ENCODE results near the gene PHGDH.

Gene PHGDH

GRCh38 chr1:119752592-119752991 is 40.9 kb downstream of the PHGDH start:
- no peak for DNase-seq (ENCODE audit: insufficient read length, low spot score)
- FAIRE-seq: no peak

- FAIRE-seq (no peak), DNase-seq (ENCODE audit: insufficient read length, low spot score) (no peak)
These were observed 46.9 kb downstream of the PHGDH start for GRCh38 chr1:119758584-119758983.

- FAIRE-seq (no peak), DNase-seq (ENCODE audit: insufficient read length, low spot score) (no peak)
These were observed 50.7 kb downstream of the PHGDH start for GRCh38 chr1:119762409-119762808.

GRCh38 chr1:119762953-119763352 is 51.2 kb downstream of the PHGDH start:
- DNase-seq (ENCODE audit: insufficient read length, low spot score): no peak
- FAIRE-seq: no peak

- DNase-seq (ENCODE audit: insufficient read length, low spot score): no peak
- FAIRE-seq: no peak
These were observed 52.5 kb downstream of the PHGDH start for GRCh38 chr1:119764220-119764619.

GRCh38 chr1:119766374-119766794 is 54.6 kb downstream of the PHGDH start:
- FAIRE-seq (no peak), DNase-seq (ENCODE audit: insufficient read length, low spot score) (no peak)

- DNase-seq (ENCODE audit: insufficient read length, low spot score) (no peak), FAIRE-seq (no peak)
These were observed 55.8 kb downstream of the PHGDH start for GRCh38 chr1:119767486-119767885.

- FAIRE-seq: no peak
- no peak for DNase-seq (ENCODE audit: insufficient read length, low spot score)
These were observed 57.0 kb downstream of the PHGDH start, which contains the start of gene HMGCS2 for GRCh38 chr1:119768778-119769177. HMGCS2 (minus strand) TSS chr1:119768905; CDS start chr1:119768844, 61 bp downstream.

GRCh38 chr1:119771016-119771415 is 59.3 kb downstream of the PHGDH start:
- no peak for DNase-seq (ENCODE audit: insufficient read length, low spot score)
- no peak for FAIRE-seq

- DNase-seq (ENCODE audit: insufficient read length, low spot score) (no peak), FAIRE-seq (no peak)
These were observed 60.0 kb downstream of the PHGDH start for GRCh38 chr1:119771770-119772169.

GRCh38 chr1:119772298-119772697 is 60.6 kb downstream of the PHGDH start:
- FAIRE-seq: no peak
- no peak for DNase-seq (ENCODE audit: insufficient read length, low spot score)

GRCh38 chr1:119773711-119774241 is 62.0 kb downstream of the PHGDH start:
- FAIRE-seq (no peak), DNase-seq (ENCODE audit: insufficient read length, low spot score) (no peak)

GRCh38 chr1:119774746-119775490 is 63.2 kb downstream of the PHGDH start:
- no peak for FAIRE-seq
- DNase-seq (ENCODE audit: insufficient read length, low spot score): no peak

- FAIRE-seq (no peak), DNase-seq (ENCODE audit: insufficient read length, low spot score) (no peak)
These were observed 66.6 kb downstream of the PHGDH start for GRCh38 chr1:119778359-119778758.

GRCh38 chr1:119778886-119779560 is 67.3 kb downstream of the PHGDH start:
- FAIRE-seq (no peak), DNase-seq (ENCODE audit: insufficient read length, low spot score) (no peak)

- no peak for FAIRE-seq
- DNase-seq (ENCODE audit: insufficient read length, low spot score): no peak
These were observed 68.2 kb downstream of the PHGDH start for GRCh38 chr1:119779869-119780356.

- FAIRE-seq (no peak), DNase-seq (ENCODE audit: insufficient read length, low spot score) (no peak)
These were observed 69.9 kb downstream of the PHGDH start for GRCh38 chr1:119781434-119782210.

- FAIRE-seq (no peak), DNase-seq (ENCODE audit: insufficient read length, low spot score) (no peak)
These were observed 71.0 kb downstream of the PHGDH start for GRCh38 chr1:119782631-119783325.

GRCh38 chr1:119783354-119784185 is 71.8 kb downstream of the PHGDH start:
- DNase-seq (ENCODE audit: insufficient read length, low spot score): no peak
- FAIRE-seq: no peak

Measured in HTR-8/SVneo (cell line).